K562 (cell line): ENCODE results near the gene RUVBL2. TPM values are rescaled to one million over a fixed set of nuclear protein-coding genes. Genes with fewer than 3 reads are reported as not detected.
A peak's percentile ranks its signal among the peaks of the same experiment; 100 is the strongest.

Source experiments
- ATF7 ChIP-seq: fragments of 450-650 bp; IDR thresholded peaks from 2 replicates; pipeline ENCODE4 v1.7.1; 2014; ENCODE audit warnings: mild to moderate bottlenecking, moderate library complexity
- CXXC5 ChIP-seq: fragments of 250-450 bp; sonication (Bioruptor Pico); IDR thresholded peaks from 2 replicates; pipeline ENCODE4 v1.8.0; 2022; ENCODE audit warnings: inconsistent platforms, mild to moderate bottlenecking, moderate library complexity
- SIX5 ChIP-seq, 2 experiments: IDR thresholded peaks; 2 replicates each; pipeline ENCODE4 v1.6.1; 2011; ENCODE audit warnings: low read length in 2 of 2, borderline replicate concordance in 1 of 2, low read depth in 1 of 2, mild to moderate bottlenecking in 1 of 2, moderate library complexity in 1 of 2; ENCODE audit not compliant: insufficient read depth in 1 of 2
- TEAD1 ChIP-seq, 2 experiments: fragments of 450-650 bp in 1 of 2; sonication (generic) in 1 of 2; formaldehyde crosslinking; IDR thresholded peaks; 2 replicates each; pipeline versions ENCODE4 v1.4.0 to v1.8.0; 2020 to 2022; ENCODE audit warnings: mild to moderate bottlenecking in 2 of 2, missing genetic modification reagents in 1 of 2
- VEZF1 ChIP-seq: fragments of 200-800 bp; sonication (Bioruptor generic); IDR thresholded peaks from 2 replicates; pipeline ENCODE4 v1.6.1; 2017; ENCODE audit warnings: missing genetic modification characterization, missing compliant biosample characterization
- ZBTB40 ChIP-seq, 2 experiments: fragments of 450-650 bp in 1 of 2; sonication (generic) in 1 of 2; formaldehyde crosslinking in 1 of 2; IDR thresholded peaks; 2 replicates each; pipeline versions ENCODE4 v1.7.1 to v1.9.0; 2016 to 2022; ENCODE audit warnings: inconsistent platforms in 1 of 2, mild to moderate bottlenecking in 1 of 2, missing genetic modification reagents in 1 of 2
- ZNF395 ChIP-seq: fragments of 200-800 bp; sonication (Bioruptor generic); IDR thresholded peaks from 2 replicates; pipeline ENCODE4 v1.6.1; 2017; ENCODE audit warnings: missing genetic modification characterization, missing compliant biosample characterization
- polyA plus RNA-seq, 8 experiments: library from polyadenylated mRNA; depleted of rRNA in 4 of 8; stranded (reverse) in 5 of 8; unstranded in 3 of 8; fragments of >200 nt; fragmentation: Nextera tagmentation in 2 of 8; fragmentation: Illumina TruSeq in 1 of 8; extraction: Ambion mirVana in 2 of 8; extraction: Trizol in 1 of 8; gene quantifications; 2 replicates each; pipeline versions ENCODE4 v1.2.1 to v1.2.3, GENCODE V29; 2011 to 2014; ENCODE audit warnings: inconsistent platforms in 1 of 8, missing spikeins in 1 of 8
- total RNA-seq, 7 experiments: library from RNA; depleted of rRNA in 6 of 7; stranded (reverse); fragments of >200 nt in 6 of 7; fragmentation: Illumina TruSeq in 2 of 7; extraction: Trizol in 2 of 7; gene quantifications; 2 replicates each; pipeline versions ENCODE4 v1.2.1 to v1.2.3, GENCODE V29; 2011 to 2021; ENCODE audit warnings: low replicate concordance in 1 of 7
- TF ChIP-seq, protein P1 (sequence below): sonication (generic); formaldehyde crosslinking; IDR thresholded peaks from 2 replicates; pipeline ENCODE4 v1.8.0; 2023; ENCODE audit warnings: mild to moderate bottlenecking, missing genetic modification reagents

The RUVBL2 gene
- total and polyA plus RNA-seq, 9 of the 15 experiments (the other 6 are each of a cell fraction or from before 2014, with no cell fraction given): 71.4 to 453 (median 237) TPM

- peak; percentile 66; the same call in 1 of the 2 replicates for TF ChIP-seq ZNF395 (CRISPR knock-in tag)
- TF ChIP-seq SIX5 (IDR thresholded peaks at IDR 0.05; ENCODE audit: borderline replicate concordance in 1 of 2, insufficient read depth in 1 of 2, low read depth in 1 of 2, low read length in 2 of 2): peak; percentile 98 to 99
- peak; percentile 69 for TF ChIP-seq CXXC5 (CRISPR knock-in tag)
- peak in 1 of 2 experiments; percentile 42; a peak in 1 of 4 replicates for TF ChIP-seq TEAD1 (CRISPR knock-in tag; IDR thresholded peaks at IDR 0.05)
- peak; percentile 47 for TF ChIP-seq VEZF1 (CRISPR knock-in tag)
- peak; percentile 53 for TF ChIP-seq ATF7
- TF ChIP-seq, protein P1, sequence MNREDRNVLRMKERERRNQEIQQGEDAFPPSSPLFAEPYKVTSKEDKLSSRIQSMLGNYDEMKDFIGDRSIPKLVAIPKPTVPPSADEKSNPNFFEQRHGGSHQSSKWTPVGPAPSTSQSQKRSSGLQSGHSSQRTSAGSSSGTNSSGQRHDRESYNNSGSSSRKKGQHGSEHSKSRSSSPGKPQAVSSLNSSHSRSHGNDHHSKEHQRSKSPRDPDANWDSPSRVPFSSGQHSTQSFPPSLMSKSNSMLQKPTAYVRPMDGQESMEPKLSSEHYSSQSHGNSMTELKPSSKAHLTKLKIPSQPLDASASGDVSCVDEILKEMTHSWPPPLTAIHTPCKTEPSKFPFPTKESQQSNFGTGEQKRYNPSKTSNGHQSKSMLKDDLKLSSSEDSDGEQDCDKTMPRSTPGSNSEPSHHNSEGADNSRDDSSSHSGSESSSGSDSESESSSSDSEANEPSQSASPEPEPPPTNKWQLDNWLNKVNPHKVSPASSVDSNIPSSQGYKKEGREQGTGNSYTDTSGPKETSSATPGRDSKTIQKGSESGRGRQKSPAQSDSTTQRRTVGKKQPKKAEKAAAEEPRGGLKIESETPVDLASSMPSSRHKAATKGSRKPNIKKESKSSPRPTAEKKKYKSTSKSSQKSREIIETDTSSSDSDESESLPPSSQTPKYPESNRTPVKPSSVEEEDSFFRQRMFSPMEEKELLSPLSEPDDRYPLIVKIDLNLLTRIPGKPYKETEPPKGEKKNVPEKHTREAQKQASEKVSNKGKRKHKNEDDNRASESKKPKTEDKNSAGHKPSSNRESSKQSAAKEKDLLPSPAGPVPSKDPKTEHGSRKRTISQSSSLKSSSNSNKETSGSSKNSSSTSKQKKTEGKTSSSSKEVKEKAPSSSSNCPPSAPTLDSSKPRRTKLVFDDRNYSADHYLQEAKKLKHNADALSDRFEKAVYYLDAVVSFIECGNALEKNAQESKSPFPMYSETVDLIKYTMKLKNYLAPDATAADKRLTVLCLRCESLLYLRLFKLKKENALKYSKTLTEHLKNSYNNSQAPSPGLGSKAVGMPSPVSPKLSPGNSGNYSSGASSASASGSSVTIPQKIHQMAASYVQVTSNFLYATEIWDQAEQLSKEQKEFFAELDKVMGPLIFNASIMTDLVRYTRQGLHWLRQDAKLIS (CRISPR knock-in tag): no peak
- TF ChIP-seq ZBTB40 (IDR thresholded peaks at IDR 0.05): peak; percentile 81
- no peak for TF ChIP-seq ZBTB40 (CRISPR knock-in tag; IDR thresholded peaks at IDR 0.05)
Measured at GRCh38 chr19:48975947-48976847, 17.5 kb upstream of the RUVBL2 start (continued).
